SJCRH30 (cell line): ENCODE results near the gene ANXA9. TPM values are rescaled to one million over a fixed set of nuclear protein-coding genes. Genes with fewer than 3 reads are reported as not detected.

Experiments
- DNase-seq, 2 experiments: peaks; one replicate each; pipeline ENCODE4 v3.0.0-alpha.2; 2015 to 2020
- H3K27ac ChIP-seq: fragments of 250-450 bp; sonication (Bioruptor Pico); 2 replicates; pipeline ENCODE4 v1.5.1; 2020; ENCODE audit warnings: mild to moderate bottlenecking, moderate library complexity
- H3K27me3 ChIP-seq: fragments of 250-450 bp; sonication (Bioruptor Pico); 2 replicates; pipeline ENCODE4 v1.5.1; 2020; ENCODE audit warnings: mild to moderate bottlenecking, moderate library complexity
- H3K36me3 ChIP-seq: fragments of 250-450 bp; sonication (Bioruptor Pico); 2 replicates; pipeline ENCODE4 v1.5.1; 2020; ENCODE audit warnings: mild to moderate bottlenecking, moderate library complexity
- H3K4me1 ChIP-seq: fragments of 250-450 bp; sonication (Bioruptor Pico); 2 replicates; pipeline ENCODE4 v1.5.1; 2020; ENCODE audit warnings: mild to moderate bottlenecking, moderate library complexity
- H3K4me3 ChIP-seq: fragments of 250-450 bp; sonication (Bioruptor Pico); 2 replicates; pipeline ENCODE4 v1.5.1; 2020; ENCODE audit warnings: mild to moderate bottlenecking, moderate library complexity
- H3K9me3 ChIP-seq: fragments of 250-450 bp; sonication (Bioruptor Pico); replicated peaks from 2 replicates; pipeline ENCODE4 v1.5.1; 2020; ENCODE audit warnings: mild to moderate bottlenecking, moderate library complexity
- total RNA-seq: library from RNA; depleted of rRNA; stranded (reverse); fragments of >200 nt; shearing (Covaris generic); gene quantifications from 2 replicates; pipeline ENCODE4 v1.2.3, GENCODE V29; 2014

ANXA9 gene
- total RNA-seq, 1 experiment from 2014 or later: not detected

DNA sequence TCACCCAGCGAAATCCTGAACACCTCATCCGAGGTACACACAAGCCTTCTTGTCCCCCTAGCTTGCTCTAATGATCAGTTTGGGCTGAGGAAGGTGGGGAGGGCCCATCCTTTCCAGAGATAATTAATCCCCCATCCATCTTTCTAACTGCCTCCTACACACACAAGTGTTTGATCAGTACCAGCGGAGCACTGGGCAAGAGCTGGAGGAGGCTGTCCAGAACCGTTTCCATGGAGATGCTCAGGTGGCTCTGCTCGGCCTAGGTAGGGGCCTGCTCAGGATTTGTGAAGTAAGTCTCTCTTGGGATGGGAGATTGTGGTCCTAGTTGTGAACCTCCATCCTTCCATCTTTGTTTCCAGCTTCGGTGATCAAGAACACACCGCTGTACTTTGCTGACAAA is 5.8 kb downstream of the ANXA9 start:
- H3K4me3 ChIP-seq: no peak overlapping the region
- 0 out of 2 replicates have a peak, but pooled peaks cover 3% of the 10 kb centered on the region for H3K4me1 ChIP-seq
- no peak overlapping the region for H3K27ac ChIP-seq
- H3K9me3 ChIP-seq: no peaks in the 10 kb centered on the region
- DNase-seq: no peak
- no peaks in the 10 kb centered on the region for H3K36me3 ChIP-seq
- no peaks in the 10 kb centered on the region for H3K27me3 ChIP-seq

DNA sequence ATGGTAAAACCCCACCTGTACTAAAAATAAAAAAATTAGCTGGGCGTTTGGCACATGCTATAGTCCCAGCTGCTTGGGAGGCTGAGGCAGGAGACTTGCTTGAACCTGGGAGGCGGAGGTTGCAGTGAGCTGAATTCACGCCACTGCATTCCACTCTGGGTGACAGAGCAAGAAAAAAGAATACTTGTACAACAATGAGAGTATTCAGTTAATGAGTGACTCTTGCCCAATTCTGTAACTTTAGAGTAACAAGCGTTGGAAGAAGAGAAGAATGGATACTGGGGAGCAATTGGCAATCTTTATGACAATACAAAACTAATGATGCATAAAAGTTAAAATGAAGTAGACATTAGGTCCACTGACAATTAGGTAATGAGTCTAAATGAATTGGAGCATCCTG is 10.5 kb downstream of the ANXA9 start:
- Histone ChIP-seq H3K36me3 (no peaks in the 10 kb centered on the region), H3K27me3 (no peaks in the 10 kb centered on the region), H3K4me1 (no peaks in the 10 kb centered on the region), H3K27ac (no peak overlapping the region), H3K9me3 (no peaks in the 10 kb centered on the region), H3K4me3 (no peak overlapping the region)
- no peak for DNase-seq

DNA sequence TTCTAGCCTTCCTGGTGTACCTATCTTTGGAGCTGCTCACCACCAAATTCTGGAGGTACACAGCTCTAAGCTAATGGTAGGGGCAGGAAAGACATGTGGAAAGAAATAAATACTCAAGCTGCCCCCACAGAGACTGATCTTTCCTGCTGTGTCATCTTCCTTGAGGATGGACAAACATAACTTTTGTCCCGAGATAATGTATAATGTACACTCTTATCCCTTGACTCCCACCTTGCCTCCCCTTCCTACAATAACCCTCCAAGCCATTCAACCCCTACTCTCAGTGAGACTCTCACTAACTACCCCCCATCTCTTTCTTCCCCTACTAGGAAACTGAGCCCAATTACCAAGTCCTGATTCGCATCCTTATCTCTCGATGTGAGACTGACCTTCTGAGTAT is 12.2 kb downstream of the ANXA9 start:
- no peak overlapping the region for H3K27ac ChIP-seq
- no peaks in the 10 kb centered on the region for H3K27me3 ChIP-seq
- DNase-seq: no peak

DNA sequence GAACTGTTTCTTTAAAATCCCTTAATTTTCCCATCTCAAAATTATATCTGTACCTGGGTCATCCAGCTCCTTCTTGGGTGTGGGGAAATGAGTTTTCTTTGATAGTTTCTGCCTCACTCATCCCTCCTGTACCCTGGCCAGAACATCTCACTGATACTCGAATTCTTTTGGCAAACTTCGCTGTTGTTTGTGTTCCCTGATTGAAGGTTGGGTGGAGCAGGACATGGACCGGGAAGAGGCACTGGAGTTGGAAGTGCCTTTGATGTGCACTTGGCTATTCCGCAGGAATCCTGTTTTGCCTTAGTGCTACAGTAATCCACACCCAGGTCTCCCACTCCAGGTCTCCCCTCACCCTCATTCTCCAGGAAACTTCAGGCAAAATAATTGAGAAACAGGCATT is 13.4 kb downstream of the ANXA9 start:
- no peaks in the 10 kb centered on the region for H3K27me3 ChIP-seq
- H3K27ac ChIP-seq: no peak overlapping the region
- H3K9me3 ChIP-seq: no peaks in the 10 kb centered on the region
- no peaks in the 10 kb centered on the region for H3K36me3 ChIP-seq
- DNase-seq: no peak
- peaks cover 14% of the 10 kb centered on the region for H3K4me1 ChIP-seq
- no peak overlapping the region for H3K4me3 ChIP-seq

More for the DNA sequence above, 12.2 kb downstream of the ANXA9 start:
- Histone ChIP-seq H3K36me3 (no peaks in the 10 kb centered on the region), H3K4me1 (peaks cover 7% of the 10 kb centered on the region), H3K4me3 (no peak overlapping the region), H3K9me3 (no peaks in the 10 kb centered on the region)

DNA sequence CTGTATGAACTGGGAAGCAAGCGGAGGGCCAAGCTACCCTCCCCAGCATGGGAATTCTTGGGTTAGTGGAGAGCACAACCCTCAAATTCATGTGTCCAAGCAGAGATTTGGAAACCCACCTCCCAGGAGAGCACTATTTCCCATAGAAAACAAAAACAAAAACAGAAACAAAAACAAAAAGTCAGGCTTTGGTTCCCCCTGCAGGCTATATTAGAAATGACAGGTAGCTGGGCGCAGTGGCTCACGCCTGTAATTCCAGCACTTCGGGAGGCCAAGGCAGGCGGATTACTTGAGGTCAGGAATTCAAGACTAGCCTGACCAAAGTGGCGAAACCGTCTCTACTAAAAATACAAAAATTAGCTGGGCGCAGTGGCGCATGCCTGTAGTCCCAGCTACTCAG is 13.8 kb downstream of the ANXA9 start:
- Histone ChIP-seq H3K27ac (no peak overlapping the region), H3K27me3 (no peaks in the 10 kb centered on the region), H3K9me3 (no peaks in the 10 kb centered on the region), H3K36me3 (no peaks in the 10 kb centered on the region), H3K4me1 (peaks cover 14% of the 10 kb centered on the region), H3K4me3 (no peak overlapping the region)
- peak in 1 of 2 experiments; percentile 54 for DNase-seq

DNA sequence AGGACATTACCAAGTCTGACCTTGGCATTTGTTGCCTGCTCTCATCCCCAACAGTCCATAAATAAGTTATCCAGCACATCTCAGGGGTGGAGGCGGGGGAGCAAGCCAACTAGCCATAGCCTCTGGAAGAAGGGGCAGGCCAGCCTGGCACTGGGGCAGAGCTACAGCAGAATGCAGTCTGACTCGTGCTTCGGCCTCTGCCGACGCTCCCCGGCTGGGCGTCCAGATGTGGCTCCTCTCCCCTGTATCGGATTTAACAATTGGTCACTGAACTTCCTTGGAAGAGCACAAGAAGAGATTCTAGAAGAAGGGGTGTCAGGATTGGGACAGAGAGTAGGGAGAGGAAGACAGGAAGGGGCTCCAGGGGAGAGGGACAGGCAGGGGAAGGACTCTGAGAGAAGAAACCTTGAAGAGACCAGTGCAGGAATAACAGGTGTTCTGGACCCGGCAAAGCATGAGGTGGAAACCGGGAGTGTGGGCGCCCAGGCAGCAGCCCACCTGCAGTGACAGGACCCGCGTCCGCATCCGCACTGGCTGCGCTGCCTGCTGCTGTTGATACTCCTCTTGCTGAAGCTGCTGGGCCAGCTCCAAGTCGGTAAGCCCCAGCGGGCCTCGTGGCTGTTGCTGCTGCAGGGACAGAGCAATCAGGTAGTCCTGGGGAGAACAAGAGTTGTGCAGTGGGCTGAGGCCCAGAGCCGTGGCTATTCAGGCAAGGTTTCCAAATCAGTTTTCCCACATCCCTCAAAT is 15.2 kb downstream of the ANXA9 start:
- no peak overlapping the region for H3K27ac ChIP-seq
- no peak for DNase-seq
- H3K9me3 ChIP-seq: no peaks in the 10 kb centered on the region
- no peak overlapping the region for H3K4me3 ChIP-seq
- H3K36me3 ChIP-seq: no peaks in the 10 kb centered on the region
- no peaks in the 10 kb centered on the region for H3K27me3 ChIP-seq
- peaks cover 14% of the 10 kb centered on the region for H3K4me1 ChIP-seq

DNA sequence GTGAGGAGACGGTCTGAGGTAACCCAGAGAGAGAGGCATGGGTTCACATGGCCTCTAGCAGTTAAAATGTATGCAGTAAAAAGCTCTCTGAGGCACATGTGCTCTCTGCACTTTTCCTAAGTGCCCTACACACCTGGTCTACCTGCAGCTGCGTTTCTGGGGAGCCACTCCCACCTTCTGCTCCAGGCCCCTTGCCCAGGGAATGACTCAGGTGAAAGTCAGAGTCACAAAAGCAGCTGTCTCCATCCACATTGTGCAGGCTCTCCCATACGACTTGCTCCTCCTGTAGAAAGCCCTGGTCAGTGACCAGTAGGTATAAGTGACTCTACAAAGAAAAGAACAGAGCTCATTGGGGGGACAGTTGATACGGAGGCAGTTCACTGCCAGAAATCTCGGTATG is 15.9 kb downstream of the ANXA9 start:
- H3K4me3 ChIP-seq: no peak overlapping the region
- H3K36me3 ChIP-seq: no peaks in the 10 kb centered on the region
- H3K9me3 ChIP-seq: no peaks in the 10 kb centered on the region
- DNase-seq: no peak
- H3K27me3 ChIP-seq: no peaks in the 10 kb centered on the region
- no peak overlapping the region for H3K27ac ChIP-seq
- H3K4me1 ChIP-seq: peaks cover 14% of the 10 kb centered on the region

DNA sequence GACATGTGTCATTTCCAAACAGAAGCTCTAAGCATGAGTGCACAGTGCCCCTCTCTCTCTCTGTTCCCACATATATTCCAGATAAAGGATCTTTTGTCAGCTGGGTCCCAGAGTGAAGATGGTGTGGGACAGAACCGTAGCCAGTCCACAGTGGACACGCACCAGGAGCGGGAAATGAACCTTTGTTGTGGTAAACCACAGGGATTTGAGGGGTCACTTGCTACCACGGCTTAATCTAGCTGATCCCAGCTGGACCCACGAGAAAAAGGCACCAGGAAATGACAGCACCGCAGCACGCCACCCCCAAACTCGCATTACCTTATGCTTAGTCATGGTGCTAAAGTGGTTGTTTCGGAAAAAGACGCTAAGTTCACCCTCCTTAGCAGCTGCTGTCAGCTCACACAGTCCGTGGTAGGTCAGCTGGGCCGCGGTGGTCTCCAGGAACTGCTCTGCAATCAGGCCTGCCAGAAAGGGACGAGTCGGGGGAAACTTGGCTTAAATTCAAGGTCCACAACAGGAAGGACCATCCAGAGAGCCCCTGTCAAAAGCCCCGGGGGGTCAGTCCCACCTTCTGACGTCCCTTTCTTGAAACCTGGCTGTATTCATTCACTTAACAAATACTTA is 17.1 kb downstream of the ANXA9 start:
- DNase-seq: peak; percentile 79 to 85
- Histone ChIP-seq H3K27me3 (no peaks in the 10 kb centered on the region), H3K27ac (peak overlapping the region; percentile 51), H3K36me3 (no peaks in the 10 kb centered on the region), H3K4me1 (peaks cover 14% of the 10 kb centered on the region), H3K9me3 (no peaks in the 10 kb centered on the region), H3K4me3 (peak overlapping the region; percentile 22)

DNA sequence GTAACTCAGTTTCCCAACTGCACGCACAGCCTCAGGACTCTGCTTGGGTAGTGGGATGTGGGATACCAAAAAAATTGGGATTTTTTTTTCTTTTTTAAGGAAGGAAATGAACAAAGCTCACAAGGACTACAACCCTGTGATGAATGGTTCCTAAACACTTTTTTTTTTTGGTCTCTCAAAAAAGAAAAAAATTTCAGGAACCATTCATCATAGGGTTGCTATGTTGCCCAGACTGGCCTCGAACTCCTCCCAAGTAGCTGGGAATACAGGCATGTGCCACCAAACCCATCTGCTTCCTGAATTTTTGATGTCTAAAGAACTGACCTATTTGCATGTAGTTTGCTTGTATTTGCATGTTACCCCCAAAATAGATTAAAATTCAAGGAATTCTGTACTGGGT is 17.8 kb downstream of the ANXA9 start:
- no peaks in the 10 kb centered on the region for H3K27me3 ChIP-seq
- no peaks in the 10 kb centered on the region for H3K36me3 ChIP-seq
- H3K9me3 ChIP-seq: no peaks in the 10 kb centered on the region
- no peak overlapping the region for H3K4me3 ChIP-seq
- DNase-seq: no peak
- peaks cover 14% of the 10 kb centered on the region for H3K4me1 ChIP-seq
- no peak overlapping the region; the same call in 1 of the 2 replicates for H3K27ac ChIP-seq

DNA sequence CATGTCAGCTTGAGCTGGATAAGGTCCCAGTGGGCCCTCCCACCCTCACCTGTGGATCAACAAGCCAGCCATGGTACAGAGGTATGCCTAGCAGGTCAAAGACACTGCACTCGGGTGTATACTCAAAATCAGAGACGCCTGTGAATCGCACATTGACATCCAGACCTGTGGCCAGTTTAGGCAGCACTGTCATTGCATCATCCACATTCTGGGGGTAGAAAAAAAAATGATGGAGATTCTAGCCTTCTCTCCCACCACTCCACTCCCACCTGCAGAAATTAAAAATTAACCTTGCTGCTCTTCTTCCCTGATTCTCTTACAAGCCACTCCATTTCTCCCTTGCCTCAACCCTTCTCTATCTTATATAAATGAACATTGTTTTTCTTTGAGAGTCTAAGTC is 18.3 kb downstream of the ANXA9 start:
- H3K27me3 ChIP-seq: no peaks in the 10 kb centered on the region
- DNase-seq: no peak
- H3K4me3 ChIP-seq: no peak overlapping the region
- H3K27ac ChIP-seq: no peak overlapping the region
- no peaks in the 10 kb centered on the region for H3K36me3 ChIP-seq
- no peaks in the 10 kb centered on the region for H3K9me3 ChIP-seq
- H3K4me1 ChIP-seq: peaks cover 14% of the 10 kb centered on the region

DNA sequence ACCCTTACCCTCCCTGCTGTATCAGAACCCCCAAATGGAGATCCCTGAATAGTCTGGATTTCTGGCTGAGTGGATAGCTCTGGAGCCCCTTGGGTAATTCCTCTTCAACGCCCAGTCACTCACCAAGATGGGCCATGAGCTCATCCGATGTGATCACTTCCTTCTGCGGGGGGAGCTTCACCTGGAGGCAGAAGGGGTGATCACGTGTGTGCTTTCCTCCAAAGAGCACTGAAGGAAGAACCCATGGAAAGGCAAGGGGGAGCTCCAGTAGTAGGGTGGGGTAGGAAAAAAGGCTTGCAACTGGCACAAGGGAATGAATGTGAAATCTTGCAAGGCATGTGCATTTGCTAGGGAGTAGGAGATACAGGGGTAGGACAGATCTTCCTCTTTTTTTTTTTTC is 19.5 kb downstream of the ANXA9 start:
- DNase-seq: no peak
- H3K27ac ChIP-seq: no peak overlapping the region
- no peaks in the 10 kb centered on the region for H3K9me3 ChIP-seq
- no peaks in the 10 kb centered on the region for H3K36me3 ChIP-seq
- H3K4me1 ChIP-seq: peaks cover 17% of the 10 kb centered on the region
- no peak overlapping the region for H3K4me3 ChIP-seq
- H3K27me3 ChIP-seq: no peaks in the 10 kb centered on the region

DNA sequence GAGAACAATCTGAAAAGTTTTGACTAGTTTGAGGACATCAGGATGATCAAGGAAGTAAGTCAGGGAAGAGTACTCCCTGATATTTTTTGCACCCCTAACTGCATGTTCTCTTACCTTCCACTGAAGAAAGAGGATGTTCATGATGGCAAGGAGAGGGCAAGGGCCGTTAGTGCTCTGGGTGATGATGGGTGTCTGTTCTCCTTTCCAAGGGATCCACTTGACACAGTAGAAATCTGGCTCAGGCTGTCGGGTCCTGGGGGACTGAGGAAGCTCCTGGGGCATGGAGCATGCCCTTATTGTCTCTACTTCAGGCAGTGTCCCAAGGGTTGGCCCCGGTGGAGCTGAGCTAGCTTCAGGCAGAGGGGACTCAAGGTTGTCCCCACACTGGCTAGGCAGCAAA is 20.0 kb downstream of the ANXA9 start:
- DNase-seq: no peak
- Histone ChIP-seq H3K4me1 (peaks cover 17% of the 10 kb centered on the region), H3K27me3 (no peaks in the 10 kb centered on the region), H3K27ac (no peak overlapping the region), H3K36me3 (no peaks in the 10 kb centered on the region), H3K4me3 (no peak overlapping the region), H3K9me3 (no peaks in the 10 kb centered on the region)

DNA sequence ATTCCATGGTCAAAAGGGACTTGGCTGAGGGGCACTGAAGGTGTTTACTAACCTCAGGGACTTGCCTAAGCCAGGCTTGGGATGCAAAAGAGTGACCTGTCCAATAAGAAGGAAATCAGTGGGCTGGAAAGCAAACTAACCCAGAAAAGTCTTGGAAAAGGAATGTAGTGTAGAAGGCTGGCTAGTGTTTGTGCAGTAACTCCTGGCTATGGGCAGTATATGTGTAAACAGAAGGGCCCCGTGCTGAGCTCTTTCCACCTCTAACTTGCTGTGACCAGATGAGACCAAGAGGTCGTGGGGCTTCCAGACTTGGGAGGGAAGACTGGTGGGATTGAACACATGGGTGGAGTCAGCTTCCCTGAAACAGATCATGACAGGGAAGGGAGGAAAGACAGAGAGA is 20.5 kb downstream of the ANXA9 start:
- H3K9me3 ChIP-seq: no peaks in the 10 kb centered on the region
- H3K27me3 ChIP-seq: no peaks in the 10 kb centered on the region
- H3K4me3 ChIP-seq: no peak overlapping the region
- no peaks in the 10 kb centered on the region for H3K36me3 ChIP-seq
- peaks cover 17% of the 10 kb centered on the region for H3K4me1 ChIP-seq
- H3K27ac ChIP-seq: no peak overlapping the region
- no peak for DNase-seq

DNA sequence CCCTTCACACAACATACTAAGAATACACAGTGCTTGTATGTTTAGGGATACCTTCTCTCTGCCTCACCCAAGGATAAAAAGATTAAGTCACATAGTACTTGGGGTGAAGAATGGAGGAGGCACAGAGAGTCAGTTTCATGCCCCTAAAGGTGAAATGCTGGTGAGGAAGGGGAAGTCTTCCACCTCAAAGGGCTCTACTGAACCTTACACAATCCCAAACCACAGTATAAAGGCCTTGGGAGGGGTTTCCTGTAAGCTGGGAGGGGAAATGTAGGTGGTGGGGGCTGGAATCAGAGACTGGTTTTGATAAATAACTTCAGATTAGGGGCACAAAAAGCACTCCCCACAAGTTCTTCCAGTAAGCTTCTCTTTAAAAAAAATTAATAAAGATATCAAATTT is 21.1 kb downstream of the ANXA9 start:
- Histone ChIP-seq H3K4me3 (no peak overlapping the region), H3K4me1 (peaks cover 17% of the 10 kb centered on the region), H3K27ac (no peak overlapping the region), H3K36me3 (no peaks in the 10 kb centered on the region), H3K9me3 (no peaks in the 10 kb centered on the region), H3K27me3 (no peaks in the 10 kb centered on the region)
- no peak for DNase-seq

DNA sequence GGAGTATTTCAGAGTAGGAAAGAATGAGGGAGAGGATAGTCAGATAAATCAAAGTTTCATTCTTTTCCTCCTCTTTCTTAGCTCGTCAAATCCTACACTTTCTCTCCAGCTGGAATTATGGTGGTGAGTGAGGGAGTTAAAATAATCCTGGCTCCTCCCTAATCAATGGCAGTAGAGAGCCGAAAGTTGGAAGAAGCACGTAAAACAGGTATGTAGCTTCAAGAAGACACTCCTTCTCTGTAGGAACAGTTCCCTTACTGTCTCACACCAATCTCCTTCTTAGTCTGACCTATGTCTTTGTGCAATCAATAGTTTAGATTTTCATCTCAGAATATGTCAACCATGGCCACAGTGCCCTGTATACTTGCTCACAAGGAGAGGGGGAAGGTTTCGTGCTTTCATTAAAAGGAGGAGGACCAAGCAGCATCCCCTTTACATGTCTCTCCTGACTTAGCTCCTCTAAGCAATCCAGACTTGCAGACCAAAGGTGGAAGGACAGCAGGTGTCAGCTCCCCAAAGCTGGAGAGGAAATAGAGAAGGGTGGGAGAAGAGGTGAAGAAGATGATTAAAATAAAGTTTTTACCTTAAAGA is 23.7 kb downstream of the ANXA9 start:
- DNase-seq: no peak
- H3K4me3 ChIP-seq: peak overlapping the region; percentile 52
- H3K9me3 ChIP-seq: no peaks in the 10 kb centered on the region
- H3K36me3 ChIP-seq: no peaks in the 10 kb centered on the region
- no peak overlapping the region for H3K27ac ChIP-seq
- H3K27me3 ChIP-seq: no peaks in the 10 kb centered on the region
- peaks cover 3% of the 10 kb centered on the region; the same call in 1 of the 2 replicates for H3K4me1 ChIP-seq
